ENCODE data around the gene IGFLR1.
A peak's percentile ranks its signal among the peaks of the same experiment; 100 is the strongest.

DNA sequence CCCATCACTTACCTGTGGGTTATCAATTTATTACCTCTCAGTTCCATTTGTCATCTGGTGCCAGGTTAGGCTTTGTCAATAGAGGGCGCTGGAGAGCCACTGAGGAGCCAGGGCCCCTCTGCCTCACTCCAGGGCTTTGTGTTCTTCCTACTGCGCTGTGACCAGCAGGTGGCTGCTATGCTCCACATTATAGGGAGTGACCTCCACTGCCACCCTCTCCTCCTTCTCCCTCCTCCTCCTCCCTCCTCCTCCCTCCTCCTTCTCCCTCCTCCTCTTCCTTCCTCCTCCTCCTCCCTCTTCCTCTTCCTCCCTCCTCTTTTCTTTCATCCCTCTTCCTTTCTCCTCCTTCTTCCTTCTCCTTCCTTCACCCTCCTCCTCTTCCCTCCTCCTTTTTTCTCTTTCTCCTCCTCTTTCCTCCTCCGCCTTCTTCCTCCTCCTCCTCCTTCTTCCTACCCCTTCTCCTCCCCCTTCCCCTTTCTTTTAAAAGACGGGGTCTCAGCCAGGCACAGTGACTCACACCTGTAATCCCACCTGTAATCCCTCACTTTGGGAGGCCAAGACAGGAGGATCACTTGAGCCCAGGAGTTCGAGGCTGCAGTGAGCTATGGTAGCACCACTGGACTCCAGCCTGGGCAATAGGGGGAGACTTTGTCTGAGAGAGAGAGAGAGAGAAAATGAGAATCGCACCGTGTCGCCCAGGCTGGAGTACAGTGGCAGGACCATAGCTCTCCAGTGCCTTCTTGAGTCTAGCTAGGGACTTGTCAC is 48.2 kb downstream of the IGFLR1 start:
- TF ChIP-seq FOXK1 (CRISPR knock-in tag; IDR thresholded peaks at IDR 0.05; ENCODE audit: borderline replicate concordance) (no peak), JUNB (CRISPR knock-in tag; conservative IDR thresholded peaks at IDR 0.05) (no peak), MTA2 (IDR thresholded peaks at IDR 0.05; ENCODE audit: low read depth) (peak; percentile 60), ZNF583 (CRISPR knock-in tag; IDR thresholded peaks at IDR 0.05) (no peak), POLR2A (conservative IDR thresholded peaks at IDR 0.05) (no peak), EP300 (IDR thresholded peaks at IDR 0.05; ENCODE audit: low read length) (no peak), BRCA1 (IDR thresholded peaks at IDR 0.05) (no peak), BRCA1 (CRISPR knock-in tag; IDR thresholded peaks at IDR 0.05) (no peak), ATF1 (CRISPR knock-in tag; IDR thresholded peaks at IDR 0.05) (no peak), ATF1 (tag; IDR thresholded peaks at IDR 0.05) (no peak), ZBTB1 (CRISPR knock-in tag; IDR thresholded peaks at IDR 0.05; ENCODE audit: borderline replicate concordance, low read depth) (no peak), ZNF24 (IDR thresholded peaks at IDR 0.05) (no peak)
- TF ChIP-seq, protein P1, sequence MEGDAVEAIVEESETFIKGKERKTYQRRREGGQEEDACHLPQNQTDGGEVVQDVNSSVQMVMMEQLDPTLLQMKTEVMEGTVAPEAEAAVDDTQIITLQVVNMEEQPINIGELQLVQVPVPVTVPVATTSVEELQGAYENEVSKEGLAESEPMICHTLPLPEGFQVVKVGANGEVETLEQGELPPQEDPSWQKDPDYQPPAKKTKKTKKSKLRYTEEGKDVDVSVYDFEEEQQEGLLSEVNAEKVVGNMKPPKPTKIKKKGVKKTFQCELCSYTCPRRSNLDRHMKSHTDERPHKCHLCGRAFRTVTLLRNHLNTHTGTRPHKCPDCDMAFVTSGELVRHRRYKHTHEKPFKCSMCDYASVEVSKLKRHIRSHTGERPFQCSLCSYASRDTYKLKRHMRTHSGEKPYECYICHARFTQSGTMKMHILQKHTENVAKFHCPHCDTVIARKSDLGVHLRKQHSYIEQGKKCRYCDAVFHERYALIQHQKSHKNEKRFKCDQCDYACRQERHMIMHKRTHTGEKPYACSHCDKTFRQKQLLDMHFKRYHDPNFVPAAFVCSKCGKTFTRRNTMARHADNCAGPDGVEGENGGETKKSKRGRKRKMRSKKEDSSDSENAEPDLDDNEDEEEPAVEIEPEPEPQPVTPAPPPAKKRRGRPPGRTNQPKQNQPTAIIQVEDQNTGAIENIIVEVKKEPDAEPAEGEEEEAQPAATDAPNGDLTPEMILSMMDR (IDR thresholded peaks at IDR 0.05 in 2 of 3, conservative IDR thresholded peaks at IDR 0.05 in 1 of 3; ENCODE audit: insufficient read depth in 2 of 3, low read depth in 1 of 3, low read length in 3 of 3) = peak; percentile 98 to 99 (median 99)
- TF ChIP-seq, protein P2, sequence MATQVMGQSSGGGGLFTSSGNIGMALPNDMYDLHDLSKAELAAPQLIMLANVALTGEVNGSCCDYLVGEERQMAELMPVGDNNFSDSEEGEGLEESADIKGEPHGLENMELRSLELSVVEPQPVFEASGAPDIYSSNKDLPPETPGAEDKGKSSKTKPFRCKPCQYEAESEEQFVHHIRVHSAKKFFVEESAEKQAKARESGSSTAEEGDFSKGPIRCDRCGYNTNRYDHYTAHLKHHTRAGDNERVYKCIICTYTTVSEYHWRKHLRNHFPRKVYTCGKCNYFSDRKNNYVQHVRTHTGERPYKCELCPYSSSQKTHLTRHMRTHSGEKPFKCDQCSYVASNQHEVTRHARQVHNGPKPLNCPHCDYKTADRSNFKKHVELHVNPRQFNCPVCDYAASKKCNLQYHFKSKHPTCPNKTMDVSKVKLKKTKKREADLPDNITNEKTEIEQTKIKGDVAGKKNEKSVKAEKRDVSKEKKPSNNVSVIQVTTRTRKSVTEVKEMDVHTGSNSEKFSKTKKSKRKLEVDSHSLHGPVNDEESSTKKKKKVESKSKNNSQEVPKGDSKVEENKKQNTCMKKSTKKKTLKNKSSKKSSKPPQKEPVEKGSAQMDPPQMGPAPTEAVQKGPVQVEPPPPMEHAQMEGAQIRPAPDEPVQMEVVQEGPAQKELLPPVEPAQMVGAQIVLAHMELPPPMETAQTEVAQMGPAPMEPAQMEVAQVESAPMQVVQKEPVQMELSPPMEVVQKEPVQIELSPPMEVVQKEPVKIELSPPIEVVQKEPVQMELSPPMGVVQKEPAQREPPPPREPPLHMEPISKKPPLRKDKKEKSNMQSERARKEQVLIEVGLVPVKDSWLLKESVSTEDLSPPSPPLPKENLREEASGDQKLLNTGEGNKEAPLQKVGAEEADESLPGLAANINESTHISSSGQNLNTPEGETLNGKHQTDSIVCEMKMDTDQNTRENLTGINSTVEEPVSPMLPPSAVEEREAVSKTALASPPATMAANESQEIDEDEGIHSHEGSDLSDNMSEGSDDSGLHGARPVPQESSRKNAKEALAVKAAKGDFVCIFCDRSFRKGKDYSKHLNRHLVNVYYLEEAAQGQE (IDR thresholded peaks at IDR 0.05; ENCODE audit: borderline replicate concordance) = peak; percentile 93
- TF ChIP-seq, protein P2 (CRISPR knock-in tag; IDR thresholded peaks at IDR 0.05; ENCODE audit: low read depth) = no peak
